Measurements from ENCODE around the gene SORCS2.

DNA sequence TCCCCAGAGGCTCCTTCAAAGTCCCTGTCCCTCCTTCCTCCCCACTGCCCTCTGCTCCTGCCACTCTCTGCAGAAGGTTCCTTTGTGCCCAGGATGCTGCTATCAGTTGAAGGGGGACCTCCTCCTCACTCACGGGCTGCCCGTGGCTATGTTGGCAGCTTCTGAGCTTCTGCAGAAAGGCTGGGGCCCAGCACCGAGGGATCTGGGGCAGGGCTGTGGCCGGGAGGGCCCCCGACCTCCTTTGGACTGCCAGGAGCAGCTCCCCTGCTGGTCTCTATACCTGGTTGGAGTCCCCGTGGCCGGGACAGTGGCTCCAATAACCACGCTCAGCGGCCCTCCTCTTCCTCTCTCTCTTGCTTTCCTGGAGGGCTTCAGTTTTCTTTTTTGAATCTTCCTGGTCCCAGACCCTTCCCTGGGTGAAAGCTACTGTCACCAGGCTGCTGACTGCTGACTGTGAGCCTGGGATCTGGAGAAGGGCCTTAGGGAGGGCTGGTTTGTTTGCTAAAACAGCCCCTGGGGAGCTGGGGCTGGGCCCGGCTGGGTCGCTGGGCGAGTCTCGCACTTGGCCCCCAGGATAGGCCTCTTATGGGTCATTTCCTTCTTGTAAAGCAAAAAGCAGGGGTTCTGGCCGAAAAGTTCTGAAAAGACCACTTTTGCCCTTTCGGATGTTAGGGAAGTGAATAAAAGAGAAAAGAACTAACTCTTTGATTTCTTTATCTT is 46.9 kb downstream of the SORCS2 start:
- TF ChIP-seq EZH2 (IDR thresholded peaks at IDR 0.05) (no peak), EZH2phosphoT487 (IDR thresholded peaks at IDR 0.05) (no peak)
- TF ChIP-seq, protein P1, sequence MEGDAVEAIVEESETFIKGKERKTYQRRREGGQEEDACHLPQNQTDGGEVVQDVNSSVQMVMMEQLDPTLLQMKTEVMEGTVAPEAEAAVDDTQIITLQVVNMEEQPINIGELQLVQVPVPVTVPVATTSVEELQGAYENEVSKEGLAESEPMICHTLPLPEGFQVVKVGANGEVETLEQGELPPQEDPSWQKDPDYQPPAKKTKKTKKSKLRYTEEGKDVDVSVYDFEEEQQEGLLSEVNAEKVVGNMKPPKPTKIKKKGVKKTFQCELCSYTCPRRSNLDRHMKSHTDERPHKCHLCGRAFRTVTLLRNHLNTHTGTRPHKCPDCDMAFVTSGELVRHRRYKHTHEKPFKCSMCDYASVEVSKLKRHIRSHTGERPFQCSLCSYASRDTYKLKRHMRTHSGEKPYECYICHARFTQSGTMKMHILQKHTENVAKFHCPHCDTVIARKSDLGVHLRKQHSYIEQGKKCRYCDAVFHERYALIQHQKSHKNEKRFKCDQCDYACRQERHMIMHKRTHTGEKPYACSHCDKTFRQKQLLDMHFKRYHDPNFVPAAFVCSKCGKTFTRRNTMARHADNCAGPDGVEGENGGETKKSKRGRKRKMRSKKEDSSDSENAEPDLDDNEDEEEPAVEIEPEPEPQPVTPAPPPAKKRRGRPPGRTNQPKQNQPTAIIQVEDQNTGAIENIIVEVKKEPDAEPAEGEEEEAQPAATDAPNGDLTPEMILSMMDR (IDR thresholded peaks at IDR 0.05), result no peak

Data from neural progenitor cell (in vitro differentiated cells).